ENCODE measurements around the gene BGLAP.

BGLAP gene

GRCh38 chr1:156226782-156227181, 15.2 kb upstream of the BGLAP start:
- no peak for DNase-seq

GRCh38 chr1:156228501-156228900, 13.5 kb upstream of the BGLAP start:
- no peak for DNase-seq

- DNase-seq, result no peak
These were observed 12.0 kb upstream of the BGLAP start for GRCh38 chr1:156229809-156230472.

- DNase-seq, result no peak
These were observed 11.5 kb upstream of the BGLAP start for GRCh38 chr1:156230473-156230837.

GRCh38 chr1:156232201-156232894, 9.6 kb upstream of the BGLAP start:
- DNase-seq, result no peak

- DNase-seq, result no peak
These were observed 8.4 kb upstream of the BGLAP start for GRCh38 chr1:156233426-156234127.

- no peak for DNase-seq
These were observed 5.8 kb upstream of the BGLAP start for GRCh38 chr1:156236164-156236563.

GRCh38 chr1:156238248-156238647, 3.7 kb upstream of the BGLAP start:
- no peak for DNase-seq

GRCh38 chr1:156241311-156241811, 623 bp upstream of the BGLAP start:
- peak in 2 of 56 donors; percentile 25 to 29 for DNase-seq

- DNase-seq, result peak in 4 of 56 donors; percentile 19 to 38 (median 36)
These were observed 754 bp downstream of the BGLAP start for GRCh38 chr1:156242738-156243137.

GRCh38 chr1:156244126-156244525, 2.1 kb downstream of the BGLAP start:
- peak in 1 of 56 donors; percentile 21 for DNase-seq

- no peak for DNase-seq
These were observed 2.7 kb downstream of the BGLAP start for GRCh38 chr1:156244712-156245111.

GRCh38 chr1:156245451-156246232, 3.7 kb downstream of the BGLAP start:
- no peak for DNase-seq

- DNase-seq, result no peak
These were observed 4.3 kb downstream of the BGLAP start for GRCh38 chr1:156246241-156246780.

- peak in 19 of 56 donors; percentile 17 to 60 (median 44) for DNase-seq
These were observed 4.9 kb downstream of the BGLAP start for GRCh38 chr1:156246781-156247459.

GRCh38 chr1:156247460-156248322, 5.7 kb downstream of the BGLAP start, which contains the start of gene PAQR6:
Gene PAQR6 (minus strand): TSS chr1:156248056. CDS start chr1:156246731, 1,325 bp downstream.
- DNase-seq, result peak; percentile 50 to 98 (median 90)

GRCh38 chr1:156248323-156248683, 6.3 kb downstream of the BGLAP start:
- no peak for DNase-seq

- no peak for DNase-seq
These were observed 7.6 kb downstream of the BGLAP start for GRCh38 chr1:156249593-156249992.

GRCh38 chr1:156251527-156251926, 9.5 kb downstream of the BGLAP start:
- peak in 6 of 56 donors; percentile 21 to 36 (median 26) for DNase-seq
